A673 (cell line): Measurements from ENCODE around the gene LRP6. TPM values are rescaled to one million over a fixed set of nuclear protein-coding genes. Genes with fewer than 3 reads are reported as not detected.

Source experiments
- BruUV-seq: library from RNA; stranded (reverse); fragments of 400-500 nt; replicated peaks from 2 replicates; lab custom pipeline; 2021; lab: Mats Ljungman, UMichigan
- CTCF ChIA-PET: fragments of 300-600 bp; sonication (Branson Sonifier 250); formaldehyde crosslinking; loops from one replicate; lab custom pipeline; 2022; ENCODE audit warnings: antibody characterized with exemption; lab: Charles Lee
- POLR2A ChIA-PET: fragments of 300-600 bp; sonication (Branson Sonifier 250); formaldehyde crosslinking; loops from one replicate; lab custom pipeline; 2022; ENCODE audit warnings: antibody characterized with exemption; ENCODE audit not compliant: low non-redundant PET; lab: Charles Lee
- DNase-seq: peaks from one replicate; pipeline ENCODE4 v3.0.0-alpha.2; 2015; ENCODE audit warnings: low spot score
- H3K27ac ChIP-seq: fragments of 200-600 bp; sonication (generic); 2 replicates; pipeline ENCODE4 v1.5.1; 2016; ENCODE audit warnings: mixed run types, low read depth, mild to moderate bottlenecking, mixed read lengths, antibody characterized with exemption, low read length; ENCODE audit not compliant: poor library complexity, severe bottlenecking
- H3K27me3 ChIP-seq: fragments of 200-600 bp; sonication (generic); replicated peaks from 2 replicates; pipeline ENCODE4 v1.6.1; 2017; ENCODE audit warnings: mixed run types, low read depth, mild to moderate bottlenecking, mixed read lengths, antibody characterized with exemption, low read length; ENCODE audit not compliant: insufficient read depth, poor library complexity
- H3K36me3 ChIP-seq: fragments of 200-600 bp; sonication (generic); 2 replicates; pipeline ENCODE4 v1.6.1; 2016; ENCODE audit warnings: mixed run types, mild to moderate bottlenecking, mixed read lengths, antibody characterized with exemption, low read length; ENCODE audit not compliant: insufficient read depth, poor library complexity, severe bottlenecking
- H3K4me1 ChIP-seq: fragments of 200-600 bp; sonication (generic); 2 replicates; pipeline ENCODE4 v1.6.1; 2017; ENCODE audit warnings: mixed run types, mild to moderate bottlenecking, mixed read lengths, antibody characterized with exemption, low read length; ENCODE audit not compliant: insufficient read depth, poor library complexity, severe bottlenecking
- H3K4me3 ChIP-seq: fragments of 200-600 bp; sonication (generic); 2 replicates; pipeline ENCODE4 v1.5.1; 2016; ENCODE audit warnings: low read depth, mixed run types, mild to moderate bottlenecking, mixed read lengths, low read length; ENCODE audit not compliant: poor library complexity, severe bottlenecking
- H3K9me3 ChIP-seq: fragments of 200-600 bp; sonication (generic); 2 replicates; pipeline ENCODE4 v1.6.1; 2016; ENCODE audit warnings: mixed run types, low read depth, mild to moderate bottlenecking, mixed read lengths, antibody characterized with exemption, low read length; ENCODE audit not compliant: poor library complexity, severe bottlenecking
- CTCF ChIP-seq: fragments of 300-800, 200-600 bp; sonication (generic); conservative IDR thresholded peaks from 2 replicates; pipeline ENCODE4 v1.5.1; 2017; ENCODE audit warnings: low read depth, mild to moderate bottlenecking, antibody characterized with exemption, low read length, moderate library complexity, mixed read lengths
- EZH2 ChIP-seq: fragments of 200-600 bp; sonication (generic); IDR thresholded peaks from 2 replicates; pipeline ENCODE4 v1.6.1; 2017; ENCODE audit warnings: borderline replicate concordance, low read depth, mild to moderate bottlenecking, mixed read lengths, antibody characterized with exemption, low read length; ENCODE audit not compliant: poor library complexity, severe bottlenecking
- intact Hi-C: fragments of 100-400 bp; cut with micrococcal nuclease; formaldehyde crosslinking; loops from one replicate; pipeline ENCODE4 v1.10.0; 2022; ENCODE audit not compliant: unreplicated experiment
- total RNA-seq: library from RNA; stranded (reverse); gene quantifications from 2 replicates; pipeline ENCODE4 v1.2.3, GENCODE V29; 2021

Gene LRP6
- total RNA-seq, 1 experiment from 2014 or later = 97.4 TPM

- H3K27ac ChIP-seq = no peak overlapping the region
- POLR2A ChIA-PET = no interaction called here
- H3K4me3 ChIP-seq = no peak overlapping the region
- no peaks in the 10 kb centered on the region for H3K27me3 ChIP-seq
- peaks cover 9% of the 10 kb centered on the region for H3K36me3 ChIP-seq
- no peaks in the 10 kb centered on the region for H3K9me3 ChIP-seq
- intact Hi-C loops = no loop called here
- CTCF ChIA-PET = no interaction called here
- BruUV-seq = no TSS peak
- TF ChIP-seq EZH2 (no peak), CTCF (no peak)
- H3K4me1 ChIP-seq = peaks cover 72% of the 10 kb centered on the region
- no peak for DNase-seq
Measured at GRCh38 chr12:12185414-12185813, 81.4 kb downstream of the LRP6 start.

- POLR2A ChIA-PET = no interaction called here
- no peak for DNase-seq
- intact Hi-C loops = no loop called here
Measured at GRCh38 chr12:12182703-12183365, 84.0 kb downstream of the LRP6 start.

GRCh38 chr12:12181511-12181910, 85.3 kb downstream of the LRP6 start:
- no peaks in the 10 kb centered on the region for H3K9me3 ChIP-seq
- H3K4me1 ChIP-seq = peaks cover 69% of the 10 kb centered on the region
- H3K27me3 ChIP-seq = no peaks in the 10 kb centered on the region
- peaks cover 25% of the 10 kb centered on the region for H3K36me3 ChIP-seq
- no peak for TF ChIP-seq CTCF
- TF ChIP-seq EZH2 = no peak
- H3K4me3 ChIP-seq = no peak overlapping the region
- CTCF ChIA-PET = no interaction called here
- peak overlapping the region; percentile 62 for H3K27ac ChIP-seq
- POLR2A ChIA-PET = interaction anchor here (1.2 kb wide), 1 partner anchor 170 kb away, joined by 3 read pairs; no protein-coding TSS in a partner anchor
- no TSS peak for BruUV-seq
- peak; percentile 36 for DNase-seq
- intact Hi-C loops = no loop called here

More at GRCh38 chr12:12182703-12183365, 84.0 kb downstream of the LRP6 start:
- no peaks in the 10 kb centered on the region for H3K9me3 ChIP-seq
- H3K4me3 ChIP-seq = no peak overlapping the region
- TF ChIP-seq CTCF = no peak
- H3K36me3 ChIP-seq = peaks cover 25% of the 10 kb centered on the region
- H3K27me3 ChIP-seq = no peaks in the 10 kb centered on the region
- no TSS peak for BruUV-seq
- peaks cover 74% of the 10 kb centered on the region for H3K4me1 ChIP-seq
- CTCF ChIA-PET = no interaction called here
- H3K27ac ChIP-seq = peak overlapping the region; percentile 62
